Measurements from ENCODE around the gene ANTKMT.

DNA sequence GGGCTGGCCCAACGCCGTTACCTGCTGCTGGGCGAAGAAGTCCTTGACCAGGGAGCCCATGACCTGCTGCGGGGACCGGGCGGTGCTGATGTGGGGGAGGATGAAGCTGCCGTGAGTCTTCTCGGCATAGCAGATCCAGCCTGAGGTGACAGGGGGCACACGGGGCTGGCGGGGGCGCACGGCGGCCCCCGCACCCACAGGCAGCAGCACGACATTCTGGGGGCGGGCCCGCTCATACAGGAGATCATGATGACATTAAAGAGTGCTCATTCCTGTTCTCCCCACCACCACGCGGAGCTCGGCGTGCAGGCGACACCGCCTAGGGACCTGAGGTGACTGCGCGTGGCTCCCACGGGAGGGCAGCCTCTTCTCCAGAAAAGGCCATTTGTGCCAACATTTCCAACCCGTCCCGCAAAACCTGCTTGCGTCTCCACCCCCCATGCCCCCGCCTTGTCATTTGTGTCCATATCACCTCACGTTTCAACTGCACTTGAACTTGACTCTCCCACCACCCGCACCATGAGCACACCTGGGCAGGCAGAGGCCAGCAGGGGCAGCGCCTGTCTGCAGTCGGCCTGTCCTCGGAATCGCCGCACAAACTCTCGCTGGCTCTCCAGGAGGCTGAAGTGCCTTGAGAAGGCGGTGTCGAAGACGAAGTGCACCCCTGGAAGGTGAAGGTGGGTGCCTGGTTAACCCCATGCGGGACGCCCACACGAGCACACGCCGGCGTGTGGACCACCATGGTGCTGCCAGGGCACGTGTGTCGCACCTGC lies 13.4 kb downstream of the ANTKMT start:
- no peak for TF ChIP-seq CTCF (IDR thresholded peaks at IDR 0.05)
- TF ChIP-seq POLR2A (IDR thresholded peaks at IDR 0.05) = no peak

All from sigmoid colon (tissue), 3 donors.